ENCODE data around the gene KLF2. TPM values are rescaled to one million over a fixed set of nuclear protein-coding genes. Genes with fewer than 3 reads are reported as not detected.
A peak's percentile ranks its signal among the peaks of the same experiment; 100 is the strongest.

Gene KLF2
- total RNA-seq, 1 donor from 2014 or later = under 0.01 TPM

DNA sequence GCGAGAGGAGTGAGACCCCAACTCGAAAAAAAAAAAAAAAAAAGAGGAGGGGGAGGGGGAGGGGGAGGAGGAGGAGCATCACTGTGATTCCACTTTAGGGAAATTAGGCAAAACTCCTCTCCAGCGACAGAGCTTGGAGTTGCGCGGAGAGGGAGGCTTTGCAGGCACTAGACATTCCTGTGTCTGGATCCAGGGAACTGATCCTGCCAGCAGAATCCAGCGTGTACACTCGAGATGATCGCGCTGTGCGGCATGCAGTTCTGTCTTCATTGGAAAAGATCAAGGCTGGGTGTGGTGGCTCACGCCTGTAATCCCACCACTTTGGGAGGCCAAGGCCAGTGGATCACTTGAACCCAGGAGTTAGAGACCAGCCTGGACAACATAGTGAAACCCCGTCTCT, 29.6 kb upstream of the KLF2 start:
- H3K36me3 ChIP-seq (ENCODE audit: control insufficient read depth, insufficient read depth, low read length) = no peaks in the 10 kb centered on the region
- no peak overlapping the region for H3K4me3 ChIP-seq (ENCODE audit: low read depth, low read length)
- TF ChIP-seq, protein P1, sequence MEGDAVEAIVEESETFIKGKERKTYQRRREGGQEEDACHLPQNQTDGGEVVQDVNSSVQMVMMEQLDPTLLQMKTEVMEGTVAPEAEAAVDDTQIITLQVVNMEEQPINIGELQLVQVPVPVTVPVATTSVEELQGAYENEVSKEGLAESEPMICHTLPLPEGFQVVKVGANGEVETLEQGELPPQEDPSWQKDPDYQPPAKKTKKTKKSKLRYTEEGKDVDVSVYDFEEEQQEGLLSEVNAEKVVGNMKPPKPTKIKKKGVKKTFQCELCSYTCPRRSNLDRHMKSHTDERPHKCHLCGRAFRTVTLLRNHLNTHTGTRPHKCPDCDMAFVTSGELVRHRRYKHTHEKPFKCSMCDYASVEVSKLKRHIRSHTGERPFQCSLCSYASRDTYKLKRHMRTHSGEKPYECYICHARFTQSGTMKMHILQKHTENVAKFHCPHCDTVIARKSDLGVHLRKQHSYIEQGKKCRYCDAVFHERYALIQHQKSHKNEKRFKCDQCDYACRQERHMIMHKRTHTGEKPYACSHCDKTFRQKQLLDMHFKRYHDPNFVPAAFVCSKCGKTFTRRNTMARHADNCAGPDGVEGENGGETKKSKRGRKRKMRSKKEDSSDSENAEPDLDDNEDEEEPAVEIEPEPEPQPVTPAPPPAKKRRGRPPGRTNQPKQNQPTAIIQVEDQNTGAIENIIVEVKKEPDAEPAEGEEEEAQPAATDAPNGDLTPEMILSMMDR (IDR thresholded peaks at IDR 0.05; ENCODE audit: insufficient read depth, low read length, severe bottlenecking) = no peak
- FAIRE-seq (no peak), DNase-seq (ENCODE audit: low read depth) (no peak)
- peaks cover 2% of the 10 kb centered on the region for H3K27me3 ChIP-seq (ENCODE audit: control insufficient read depth, insufficient read depth, low read length)

DNA sequence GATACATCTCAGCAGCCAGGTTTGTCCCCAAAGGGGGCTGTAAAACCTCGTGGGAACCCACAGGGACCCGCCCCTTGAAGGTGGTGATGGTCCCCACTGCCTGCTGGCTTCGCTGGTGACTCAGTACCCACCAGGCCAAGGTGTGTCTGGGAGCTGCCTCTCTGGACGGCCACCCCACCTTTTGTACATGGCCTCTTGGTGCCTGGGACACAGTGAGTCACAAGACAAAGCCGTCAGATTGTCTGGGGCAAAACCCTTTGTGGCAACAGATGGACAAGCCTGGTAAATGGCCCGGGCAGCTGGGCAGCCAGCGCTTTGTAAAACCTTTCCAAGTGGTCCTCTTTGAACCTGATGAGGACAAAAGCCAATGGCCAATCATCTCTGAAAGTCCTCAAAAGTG, 27.9 kb upstream of the KLF2 start:
- TF ChIP-seq, protein P1 (IDR thresholded peaks at IDR 0.05; ENCODE audit: insufficient read depth, low read length, severe bottlenecking) = no peak
- no peak overlapping the region for H3K4me3 ChIP-seq (ENCODE audit: low read depth, low read length)
- DNase-seq (ENCODE audit: low read depth) (no peak), FAIRE-seq (no peak)
- no peaks in the 10 kb centered on the region for H3K36me3 ChIP-seq (ENCODE audit: control insufficient read depth, insufficient read depth, low read length)
- peaks cover 2% of the 10 kb centered on the region for H3K27me3 ChIP-seq (ENCODE audit: control insufficient read depth, insufficient read depth, low read length)

DNA sequence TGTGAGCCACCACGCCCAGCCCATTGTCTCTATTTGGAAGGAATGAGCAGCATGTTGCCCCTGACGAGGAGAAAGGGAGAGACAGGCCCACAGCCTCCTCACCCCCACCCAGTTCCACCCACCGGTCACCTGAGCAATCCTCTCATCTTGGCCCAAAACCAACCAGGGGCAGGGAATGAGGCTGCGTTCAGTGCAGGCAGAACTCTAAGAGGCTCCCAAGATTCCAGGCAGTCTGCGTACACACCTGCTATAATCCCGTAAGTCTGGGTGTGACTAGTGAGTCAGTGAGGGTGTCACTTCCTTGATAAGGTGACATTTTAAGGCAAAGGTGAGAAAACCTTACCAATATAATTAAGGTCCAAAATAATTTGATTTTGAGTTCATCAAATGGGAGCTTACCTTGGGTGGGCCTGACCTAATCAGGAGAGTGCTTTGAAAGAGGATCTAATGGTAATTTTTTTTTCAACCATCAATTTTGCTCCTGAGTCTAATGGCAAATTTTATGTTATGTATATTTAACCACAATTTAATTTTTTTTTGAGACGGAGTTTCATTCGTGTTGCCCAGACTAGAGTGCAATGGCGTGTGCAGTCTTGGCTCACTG, 26.9 kb upstream of the KLF2 start:
- FAIRE-seq (no peak), DNase-seq (ENCODE audit: low read depth) (no peak)
- H3K4me3 ChIP-seq (ENCODE audit: low read depth, low read length) = no peak overlapping the region
- TF ChIP-seq, protein P1 (IDR thresholded peaks at IDR 0.05; ENCODE audit: insufficient read depth, low read length, severe bottlenecking) = no peak
- H3K36me3 ChIP-seq (ENCODE audit: control insufficient read depth, insufficient read depth, low read length) = no peaks in the 10 kb centered on the region
- peaks cover 2% of the 10 kb centered on the region for H3K27me3 ChIP-seq (ENCODE audit: control insufficient read depth, insufficient read depth, low read length)

DNA sequence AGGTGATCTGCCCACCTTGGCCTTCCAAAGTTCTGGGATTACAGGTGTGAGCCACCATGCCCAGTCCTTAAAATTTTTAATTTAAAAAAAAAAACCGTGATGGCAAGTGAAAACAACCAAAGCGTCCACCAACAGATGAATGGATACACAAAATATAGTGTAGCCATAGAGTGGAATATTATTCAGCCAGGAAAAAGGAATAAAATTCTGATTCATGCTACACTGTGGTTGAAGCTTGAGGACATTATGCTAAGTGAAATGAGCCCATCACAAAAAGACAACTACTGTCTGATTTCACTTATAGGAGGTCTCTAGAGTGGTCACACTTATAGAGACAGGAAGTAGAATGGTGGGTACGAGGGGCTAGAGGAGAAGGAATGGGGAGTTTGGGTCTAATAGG, 26.3 kb upstream of the KLF2 start:
- peaks cover 2% of the 10 kb centered on the region for H3K27me3 ChIP-seq (ENCODE audit: control insufficient read depth, insufficient read depth, low read length)
- TF ChIP-seq, protein P1 (IDR thresholded peaks at IDR 0.05; ENCODE audit: insufficient read depth, low read length, severe bottlenecking) = no peak
- FAIRE-seq = no peak
- no peak overlapping the region for H3K4me3 ChIP-seq (ENCODE audit: low read depth, low read length)
- no peaks in the 10 kb centered on the region for H3K36me3 ChIP-seq (ENCODE audit: control insufficient read depth, insufficient read depth, low read length)
- DNase-seq (ENCODE audit: low read depth) = no peak

DNA sequence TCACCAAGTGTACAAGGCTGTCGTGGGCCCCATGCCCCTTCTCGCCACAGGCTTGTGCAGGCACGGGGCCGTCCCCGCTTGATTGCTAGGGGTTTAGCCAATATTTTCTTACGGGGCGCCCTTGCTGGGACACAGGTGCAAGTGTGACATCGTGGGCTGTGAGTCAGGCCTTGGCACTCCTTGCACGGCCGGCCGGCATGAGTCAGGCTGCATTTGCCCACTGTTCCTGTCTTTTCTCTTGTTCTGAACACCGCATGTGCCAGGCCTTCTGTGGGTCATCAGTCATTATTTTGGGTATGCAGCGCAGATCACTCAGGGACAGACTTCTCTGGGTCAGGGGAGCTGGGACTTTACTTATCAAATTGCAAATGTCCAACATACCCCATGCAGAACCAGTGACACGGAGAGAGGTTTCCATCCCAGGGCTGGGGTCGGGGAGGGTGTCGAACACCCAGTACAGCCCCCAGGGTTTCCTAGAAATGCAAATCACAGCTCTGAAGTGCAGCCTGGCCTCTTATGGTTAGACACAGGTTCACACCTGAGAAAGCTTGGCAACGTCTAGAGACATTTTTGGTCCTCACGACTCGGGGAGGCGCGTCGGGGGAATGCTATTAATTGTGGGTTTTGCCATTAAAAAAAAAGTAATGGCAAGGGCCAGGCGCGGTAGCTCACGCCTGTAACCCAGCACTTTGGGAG, 22.5 kb upstream of the KLF2 start:
- TF ChIP-seq, protein P1 (IDR thresholded peaks at IDR 0.05; ENCODE audit: insufficient read depth, low read length, severe bottlenecking) = no peak
- peak; percentile 68 for DNase-seq (ENCODE audit: low read depth)
- Histone ChIP-seq H3K27me3 (ENCODE audit: control insufficient read depth, insufficient read depth, low read length) (no peaks in the 10 kb centered on the region), H3K4me3 (ENCODE audit: low read depth, low read length) (no peak overlapping the region), H3K36me3 (ENCODE audit: control insufficient read depth, insufficient read depth, low read length) (no peaks in the 10 kb centered on the region)
- no peak for FAIRE-seq

Data from bronchial epithelial cell (primary cell).